MCF 10A (cell line): ENCODE data around the gene ISCA2. TPM values are rescaled to one million over a fixed set of nuclear protein-coding genes. Genes with fewer than 3 reads are reported as not detected.

Experiments used
- BruUV-seq: library from RNA; stranded (reverse); fragments of 400-500 nt; replicated peaks from 2 replicates; lab custom pipeline; 2021; lab: Mats Ljungman, UMichigan
- CTCF ChIA-PET: fragments of 300-600 bp; sonication (Branson Sonifier 250); formaldehyde crosslinking; extraction: SDS; loops from one replicate; lab custom pipeline; 2021; ENCODE audit warnings: antibody characterized with exemption, inconsistent platforms; lab: Yijun Ruan, JAX
- POLR2A ChIA-PET: fragments of 300-600, 350-650 bp; sonication (Branson Sonifier 250); formaldehyde crosslinking; extraction: SDS; loops from one replicate; lab custom pipeline; 2020; ENCODE audit warnings: antibody characterized with exemption, inconsistent platforms; lab: Yijun Ruan, JAX
- DNase-seq: peaks from one replicate; pipeline ENCODE4 v3.0.0-alpha.2; 2018; ENCODE audit not compliant: unreplicated experiment
- H3K27ac Mint-ChIP-seq: one replicate; pipeline ENCODE4 v1.8.0; 2022; ENCODE audit warnings: mild to moderate bottlenecking, low read depth, mixed read lengths; ENCODE audit not compliant: unreplicated experiment
- H3K27me3 Mint-ChIP-seq: one replicate; pipeline ENCODE4 v1.8.0; 2022; ENCODE audit warnings: mixed read lengths; ENCODE audit not compliant: insufficient read depth, unreplicated experiment
- H3K36me3 Mint-ChIP-seq: one replicate; pipeline ENCODE4 v1.8.0; 2022; ENCODE audit warnings: mild to moderate bottlenecking, moderate library complexity, mixed read lengths; ENCODE audit not compliant: insufficient read depth, unreplicated experiment
- H3K4me1 Mint-ChIP-seq: one replicate; pipeline ENCODE4 v1.8.0; 2022; ENCODE audit warnings: mixed read lengths; ENCODE audit not compliant: insufficient read depth, unreplicated experiment
- H3K4me3 Mint-ChIP-seq: one replicate; pipeline ENCODE4 v1.8.0; 2022; ENCODE audit warnings: mild to moderate bottlenecking, moderate library complexity, mixed read lengths; ENCODE audit not compliant: unreplicated experiment
- H3K9me3 Mint-ChIP-seq: one replicate; pipeline ENCODE4 v1.8.0; 2022; ENCODE audit warnings: mixed read lengths; ENCODE audit not compliant: unreplicated experiment
- intact Hi-C: fragments of 100-400 bp; cut with micrococcal nuclease; formaldehyde crosslinking; loops from 2 replicates; pipeline ENCODE4 v1.14.1; 2022
- total RNA-seq: library from RNA; stranded (reverse); gene quantifications from 2 replicates; pipeline ENCODE4 v1.2.3, GENCODE V29; 2022
- TF ChIP-seq, protein P1 (sequence below): fragments of 200-600 bp; IDR thresholded peaks from one replicate; pipeline ENCODE4 v1.8.0; 2022; ENCODE audit warnings: antibody characterized with exemption, mild to moderate bottlenecking; ENCODE audit not compliant: unreplicated experiment

ISCA2 gene
- total RNA-seq, 1 experiment from 2014 or later: 13.9 TPM

DNA sequence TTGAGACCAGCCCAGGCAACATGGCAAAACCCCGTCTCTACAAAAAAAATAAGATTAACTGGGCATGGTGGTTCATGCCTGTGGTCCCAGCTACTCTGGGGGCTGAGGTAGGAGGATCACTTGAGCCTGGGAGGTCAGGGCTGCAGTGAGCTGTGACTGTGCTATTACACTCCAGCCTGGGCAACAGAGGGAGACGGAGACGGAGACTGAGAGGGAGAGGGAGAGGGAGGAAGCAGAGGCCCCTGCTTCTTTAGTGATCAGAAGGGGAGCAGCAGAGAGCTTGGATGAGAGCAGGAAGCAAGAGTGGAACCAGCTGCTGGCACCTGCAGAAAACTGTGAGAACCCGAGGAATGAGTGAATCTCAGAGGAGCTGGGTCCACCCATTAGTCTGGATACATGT lies 45.9 kb downstream of the ISCA2 start:
- intact Hi-C loops: no loop called here
- H3K27ac Mint-ChIP-seq: no peak overlapping the region
- H3K9me3 Mint-ChIP-seq: no peaks in the 10 kb centered on the region
- H3K4me1 Mint-ChIP-seq: no peaks in the 10 kb centered on the region
- ChIA-PET CTCF (interaction anchor here (0.6 to 2.3 kb wide), 2 partner anchors 10 to 543 kb away, joined by 3 to 5 read pairs; no protein-coding TSS in a partner anchor), POLR2A (no interaction called here)
- DNase-seq: no peak
- no TSS peak for BruUV-seq
- H3K36me3 Mint-ChIP-seq: peaks cover 8% of the 10 kb centered on the region
- TF ChIP-seq, protein P1, sequence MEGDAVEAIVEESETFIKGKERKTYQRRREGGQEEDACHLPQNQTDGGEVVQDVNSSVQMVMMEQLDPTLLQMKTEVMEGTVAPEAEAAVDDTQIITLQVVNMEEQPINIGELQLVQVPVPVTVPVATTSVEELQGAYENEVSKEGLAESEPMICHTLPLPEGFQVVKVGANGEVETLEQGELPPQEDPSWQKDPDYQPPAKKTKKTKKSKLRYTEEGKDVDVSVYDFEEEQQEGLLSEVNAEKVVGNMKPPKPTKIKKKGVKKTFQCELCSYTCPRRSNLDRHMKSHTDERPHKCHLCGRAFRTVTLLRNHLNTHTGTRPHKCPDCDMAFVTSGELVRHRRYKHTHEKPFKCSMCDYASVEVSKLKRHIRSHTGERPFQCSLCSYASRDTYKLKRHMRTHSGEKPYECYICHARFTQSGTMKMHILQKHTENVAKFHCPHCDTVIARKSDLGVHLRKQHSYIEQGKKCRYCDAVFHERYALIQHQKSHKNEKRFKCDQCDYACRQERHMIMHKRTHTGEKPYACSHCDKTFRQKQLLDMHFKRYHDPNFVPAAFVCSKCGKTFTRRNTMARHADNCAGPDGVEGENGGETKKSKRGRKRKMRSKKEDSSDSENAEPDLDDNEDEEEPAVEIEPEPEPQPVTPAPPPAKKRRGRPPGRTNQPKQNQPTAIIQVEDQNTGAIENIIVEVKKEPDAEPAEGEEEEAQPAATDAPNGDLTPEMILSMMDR: no peak
- H3K4me3 Mint-ChIP-seq: no peak overlapping the region
- no peaks in the 10 kb centered on the region for H3K27me3 Mint-ChIP-seq

DNA sequence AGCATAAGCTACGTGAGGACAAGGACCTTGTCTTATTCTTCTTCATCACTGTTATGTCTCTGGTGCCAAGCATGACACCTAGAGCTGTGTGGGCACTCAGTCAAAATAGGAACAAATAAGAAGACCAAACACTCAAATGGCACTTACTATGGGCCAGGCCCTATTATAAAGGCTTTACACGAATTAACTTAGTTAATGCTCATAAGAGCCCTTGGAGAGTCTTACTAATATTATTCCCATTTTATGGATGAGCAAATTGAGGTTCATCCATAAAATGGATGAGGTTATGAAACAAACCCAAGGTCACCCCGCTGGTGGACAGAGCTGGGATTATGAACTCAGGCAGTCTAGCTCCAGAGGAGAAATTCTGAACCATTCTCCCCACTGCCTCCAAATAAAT lies 47.7 kb downstream of the ISCA2 start:
- Mint-ChIP-seq H3K27ac (no peak overlapping the region), H3K36me3 (peaks cover 8% of the 10 kb centered on the region), H3K27me3 (no peaks in the 10 kb centered on the region), H3K4me1 (peaks cover 1% of the 10 kb centered on the region), H3K4me3 (no peak overlapping the region), H3K9me3 (no peaks in the 10 kb centered on the region)
- BruUV-seq: no TSS peak
- ChIA-PET CTCF (interaction anchor here (0.6 to 2.3 kb wide), 3 partner anchors 11 to 517 kb away, joined by 3 to 5 read pairs (median 3); partner anchors contain the start of gene LTBP2), POLR2A (no interaction called here)
- DNase-seq: no peak
- intact Hi-C loops: no loop called here
- TF ChIP-seq, protein P1: no peak

DNA sequence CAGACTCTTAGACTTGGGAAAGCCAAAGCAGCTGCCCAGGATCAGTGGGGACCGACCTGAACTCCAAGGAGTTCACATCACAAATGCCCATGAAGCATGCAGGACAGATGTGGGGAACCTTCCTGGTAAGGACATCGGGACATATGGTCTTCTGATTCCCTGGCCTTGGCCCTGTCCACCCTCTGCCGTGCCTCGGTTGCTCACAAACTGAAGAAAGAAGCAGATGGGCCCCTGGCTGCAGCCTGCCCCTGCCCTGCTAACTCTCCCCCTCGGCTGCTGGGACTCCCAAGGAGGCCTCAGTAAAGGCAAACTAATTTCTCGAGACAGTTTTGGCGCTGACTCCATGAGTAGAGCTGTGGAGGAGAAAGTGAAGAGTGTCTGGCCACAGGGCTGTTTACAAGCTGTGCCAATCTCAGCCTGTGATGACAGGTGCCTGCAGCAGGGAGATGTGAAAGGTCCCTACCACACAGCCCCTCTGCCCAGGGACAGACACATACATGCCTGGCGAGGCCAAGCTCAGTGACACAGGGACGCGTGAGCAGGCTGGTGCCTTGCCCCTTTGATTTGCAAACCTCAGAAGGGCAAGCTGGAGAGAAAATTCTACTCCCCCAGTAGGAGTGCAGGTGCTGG lies 48.6 kb downstream of the ISCA2 start:
- TF ChIP-seq, protein P1: no peak

DNA sequence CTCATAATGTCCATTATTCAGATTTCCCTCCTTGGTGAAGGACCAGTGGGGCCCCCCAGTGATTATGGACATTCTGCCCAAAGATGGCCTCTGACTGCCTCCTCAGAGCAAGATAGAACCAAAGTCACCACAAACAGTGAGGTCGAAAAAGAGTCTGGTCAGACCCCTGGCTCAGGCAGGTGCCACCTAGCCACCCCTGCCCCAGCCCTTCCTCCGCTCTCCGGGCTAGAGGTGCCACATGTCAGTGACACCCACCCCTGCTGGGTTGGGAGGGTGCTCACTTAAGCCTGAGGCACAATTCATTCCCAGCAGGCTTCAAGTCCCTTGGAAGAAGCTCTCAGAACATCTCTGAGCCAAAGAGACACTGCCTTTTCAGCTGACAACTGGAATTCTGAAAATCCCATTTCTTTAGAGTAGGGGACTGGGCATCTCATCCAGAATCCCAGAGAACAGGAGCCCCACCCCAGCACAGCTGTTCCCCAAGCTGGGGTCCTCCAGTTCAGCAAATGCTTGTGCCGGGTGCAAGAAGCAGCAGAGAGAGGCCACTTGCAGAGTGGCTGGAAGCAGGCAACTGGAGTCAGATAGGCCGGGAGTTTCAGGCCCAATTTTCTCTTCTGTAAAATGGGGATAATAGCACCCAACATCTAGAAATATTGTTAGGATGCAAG lies 50.3 kb downstream of the ISCA2 start:
- CTCF ChIA-PET: interaction anchor here (1.3 kb wide), 1 partner anchor 42 kb away, joined by 4 read pairs; no protein-coding TSS in a partner anchor
- Mint-ChIP-seq H3K27ac (no peak overlapping the region), H3K27me3 (no peaks in the 10 kb centered on the region), H3K9me3 (no peaks in the 10 kb centered on the region), H3K36me3 (peaks cover 4% of the 10 kb centered on the region), H3K4me1 (peaks cover 16% of the 10 kb centered on the region), H3K4me3 (no peak overlapping the region)
- TF ChIP-seq, protein P1: no peak
- intact Hi-C loops: no loop called here
- BruUV-seq: no TSS peak
- POLR2A ChIA-PET: no interaction called here
- no peak for DNase-seq

More for the DNA sequence above, 48.6 kb downstream of the ISCA2 start:
- Mint-ChIP-seq H3K27me3 (no peaks in the 10 kb centered on the region), H3K4me3 (no peak overlapping the region), H3K9me3 (no peaks in the 10 kb centered on the region), H3K27ac (no peak overlapping the region), H3K36me3 (peaks cover 6% of the 10 kb centered on the region), H3K4me1 (peaks cover 4% of the 10 kb centered on the region)
- ChIA-PET CTCF (interaction anchor here (1.7 kb wide), 1 partner anchor 31 kb away, joined by 6 read pairs; no protein-coding TSS in a partner anchor), POLR2A (no interaction called here)
- BruUV-seq: no TSS peak
- no peak for DNase-seq
- intact Hi-C loops: no loop called here
